CD4-positive, alpha-beta T cell treated with Interleukin-15 for 1 hour (primary cell): ENCODE results near the gene FGFR3.

Experiments
- DNase-seq: peaks from one replicate; pipeline ENCODE4 v3.0.0-alpha.2; 2020

The FGFR3 gene

DNA sequence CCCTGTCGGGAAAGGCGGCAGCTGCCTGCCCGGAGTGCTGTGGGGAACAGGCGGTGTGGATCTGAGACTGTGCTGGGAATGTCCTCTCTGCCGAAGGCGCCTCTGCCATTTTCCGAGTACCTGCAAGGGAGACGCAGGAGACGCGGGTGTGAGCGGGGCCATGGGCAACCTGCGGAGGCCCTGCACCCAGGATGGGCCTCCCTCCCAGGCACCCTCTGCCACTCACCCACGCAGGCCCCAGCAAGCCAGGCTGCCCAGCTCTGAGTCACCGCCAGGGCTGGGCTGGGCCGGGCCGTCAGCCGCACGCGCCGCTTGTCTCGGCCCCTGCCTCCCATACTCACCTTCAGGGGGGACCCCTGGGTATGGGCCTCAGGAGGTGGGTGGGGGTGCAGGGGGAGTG is 3.5 kb upstream of the FGFR3 start:
- DNase-seq: no peak

DNA sequence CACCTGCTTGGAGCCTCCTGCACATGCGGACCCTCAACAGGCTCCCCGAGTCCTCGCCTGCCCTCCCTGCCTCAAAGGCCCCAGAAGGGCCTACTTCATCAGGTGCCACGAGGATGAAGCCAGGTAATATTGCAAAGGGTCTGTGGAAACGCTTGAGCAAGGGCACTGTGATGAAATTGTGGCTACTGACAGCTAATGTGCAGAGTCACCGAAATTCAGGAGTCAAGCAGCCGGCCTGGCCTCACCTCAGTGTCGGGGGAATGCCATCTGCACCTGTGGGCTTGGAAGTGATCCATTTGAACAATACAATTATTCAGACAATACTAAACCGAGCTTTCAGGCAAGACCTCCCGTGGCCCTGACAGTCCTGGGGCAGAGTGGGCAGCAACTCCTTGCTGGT is 3.1 kb upstream of the FGFR3 start:
- DNase-seq: no peak

DNA sequence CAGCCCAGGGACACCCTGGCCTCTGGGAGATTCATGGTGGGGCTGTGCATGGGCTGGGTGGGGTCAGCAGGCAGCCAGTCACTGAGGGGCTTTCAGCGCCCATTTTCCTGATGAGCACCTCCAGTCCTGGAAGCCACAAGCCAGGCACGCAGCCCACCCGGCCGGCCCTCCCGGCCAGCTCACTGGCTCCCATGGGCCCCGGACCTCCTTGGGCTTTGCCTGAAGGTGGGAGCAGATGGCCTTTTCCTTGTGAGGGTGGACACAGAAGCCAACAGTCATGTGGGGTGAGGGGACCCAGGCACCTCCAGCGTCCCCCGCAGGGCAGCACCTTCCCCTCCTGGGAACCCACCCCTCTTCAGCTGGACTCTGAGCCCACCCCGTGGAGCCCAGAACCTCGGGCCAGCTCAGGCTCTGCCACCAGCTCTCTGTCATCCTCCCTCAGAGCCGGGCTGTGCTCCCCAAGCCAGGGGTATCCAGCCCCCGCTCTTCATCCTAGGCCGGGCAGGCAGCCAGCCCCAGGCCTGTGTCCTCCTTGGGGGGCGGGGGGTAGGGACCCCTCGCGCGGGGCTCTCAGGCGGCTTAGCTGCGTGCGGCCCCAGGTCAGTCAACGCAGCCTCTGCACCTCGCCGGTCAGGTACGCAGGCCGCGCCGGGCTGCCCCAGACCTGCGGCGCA is 798 bp upstream of the FGFR3 start:
- DNase-seq: no peak

DNA sequence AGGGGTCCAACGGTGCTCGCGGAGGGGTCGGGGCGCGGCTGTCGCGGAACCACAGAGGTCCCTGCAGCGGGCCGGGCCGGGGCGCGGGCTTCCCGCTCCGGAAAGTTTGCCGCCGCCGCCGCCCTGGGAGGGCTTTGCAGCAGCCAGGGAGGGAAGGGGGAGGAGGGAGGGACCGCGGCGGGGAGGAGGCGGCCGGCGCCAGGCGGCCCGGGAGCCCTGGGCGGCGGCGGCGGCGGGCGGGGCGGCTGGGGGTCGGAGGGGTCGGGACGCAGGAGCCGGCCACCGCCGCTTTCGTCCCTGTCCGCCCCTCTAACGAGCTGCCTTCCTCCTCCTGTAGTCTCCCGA is 375 bp downstream of the FGFR3 start:
- peak; percentile 24 for DNase-seq

DNA sequence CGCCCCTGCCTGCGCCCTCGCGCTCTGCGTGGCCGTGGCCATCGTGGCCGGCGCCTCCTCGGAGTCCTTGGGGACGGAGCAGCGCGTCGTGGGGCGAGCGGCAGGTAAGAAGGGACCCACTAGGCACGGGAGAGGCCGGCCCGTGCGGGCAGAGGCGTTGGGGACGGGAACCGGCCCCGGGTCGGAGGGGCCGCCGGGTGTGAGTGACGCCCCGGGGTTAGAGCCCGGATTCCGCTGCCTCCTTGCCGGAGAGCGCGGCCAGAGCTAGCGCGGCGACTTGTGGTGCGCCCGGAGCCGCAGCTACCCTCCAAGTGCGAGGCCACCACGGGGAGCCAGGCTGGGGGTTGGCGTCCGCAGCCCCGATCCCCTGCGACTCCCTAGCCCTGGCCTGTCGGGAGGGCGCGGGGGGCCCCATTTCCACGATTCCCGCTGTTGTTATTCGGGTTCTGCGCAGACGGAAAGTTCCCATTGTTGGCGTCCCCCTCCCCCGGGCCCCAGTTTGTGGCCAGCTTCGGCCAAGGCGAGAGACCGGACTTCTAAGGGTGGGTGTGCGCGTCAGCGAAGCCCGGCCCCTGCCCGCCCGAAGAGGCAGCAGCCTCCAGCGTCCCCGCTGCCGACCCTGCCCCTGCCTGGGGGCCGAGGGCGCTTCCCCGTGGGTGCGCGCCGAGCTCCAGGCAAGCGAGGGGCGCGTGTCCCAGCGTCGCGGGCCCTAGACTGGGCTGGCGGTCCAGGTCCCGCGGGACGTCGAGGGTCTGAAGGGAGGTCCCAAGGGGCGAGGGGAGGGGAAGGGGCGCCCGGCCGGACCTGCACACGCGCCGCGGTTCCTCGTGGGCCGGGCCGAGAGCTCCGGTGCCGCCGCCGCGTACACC is 1.1 kb downstream of the FGFR3 start:
- no peak for DNase-seq

DNA sequence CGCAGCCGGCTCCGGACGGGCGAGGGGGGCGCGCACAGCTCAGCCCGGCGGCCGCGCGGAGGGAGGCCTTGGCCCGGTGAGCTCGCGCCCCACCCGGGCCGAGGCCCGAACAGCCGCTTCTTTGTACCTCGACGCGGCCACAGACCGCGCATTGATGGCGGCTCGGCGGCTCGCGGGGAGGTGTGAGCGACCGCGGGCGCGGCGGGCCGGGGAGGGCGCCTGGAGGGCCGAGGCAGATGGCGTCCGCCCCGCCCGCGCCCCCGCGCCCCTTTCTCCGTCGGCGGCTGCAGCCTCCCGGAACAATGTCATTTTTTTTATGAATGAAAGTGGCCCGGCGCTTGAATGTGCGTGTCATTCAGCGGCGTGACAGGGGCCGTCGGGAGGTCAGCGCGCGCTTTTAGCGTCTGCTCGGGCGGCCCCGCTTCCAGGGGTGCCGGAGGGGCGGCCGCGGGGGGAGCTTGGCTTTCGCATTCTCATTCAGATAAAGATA is 1.8 kb downstream of the FGFR3 start:
- DNase-seq: no peak

DNA sequence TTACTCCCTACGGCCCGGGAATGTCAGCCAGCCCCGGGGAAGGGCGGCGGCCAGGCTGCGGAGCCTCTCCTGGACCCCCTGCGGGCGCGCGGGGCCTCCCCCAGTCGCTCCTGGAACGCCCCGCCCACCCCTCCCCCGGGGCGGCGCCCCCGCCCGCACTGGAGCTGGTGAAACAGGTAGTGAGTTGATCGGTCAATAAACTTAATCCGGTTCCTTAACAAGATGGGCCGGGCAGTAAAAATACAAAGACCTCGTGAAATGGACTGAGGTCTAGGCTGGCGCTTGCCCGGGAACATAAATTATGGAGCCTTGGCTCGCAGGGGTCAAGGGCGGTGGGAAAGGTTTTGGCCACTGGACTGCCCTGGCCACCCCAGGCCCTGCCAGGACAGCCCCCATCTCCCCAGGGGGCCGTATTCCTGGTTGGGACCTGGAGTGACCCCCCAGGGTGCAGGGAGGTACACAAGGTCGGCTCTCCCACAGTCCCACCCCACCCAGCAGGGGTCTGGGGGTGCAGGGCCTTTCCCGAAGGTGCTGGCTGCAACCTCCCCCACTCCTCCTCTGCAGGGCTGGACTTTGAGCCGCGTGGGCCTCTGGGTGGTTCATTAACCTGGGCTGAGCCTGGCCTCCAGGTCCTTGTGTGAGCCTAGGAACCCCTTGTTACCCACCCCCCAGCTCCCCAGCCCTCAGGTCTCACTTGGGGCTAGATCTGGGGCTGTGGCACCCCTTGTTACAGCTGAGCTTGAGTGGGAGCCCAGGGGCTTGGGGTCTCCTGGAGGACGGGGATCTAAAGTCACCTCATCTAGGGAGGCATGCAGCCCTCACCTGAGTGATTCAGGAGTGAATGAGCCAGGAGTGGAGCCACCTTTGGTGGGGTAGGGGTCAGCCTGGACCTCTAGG is 2.5 kb downstream of the FGFR3 start:
- DNase-seq: no peak

DNA sequence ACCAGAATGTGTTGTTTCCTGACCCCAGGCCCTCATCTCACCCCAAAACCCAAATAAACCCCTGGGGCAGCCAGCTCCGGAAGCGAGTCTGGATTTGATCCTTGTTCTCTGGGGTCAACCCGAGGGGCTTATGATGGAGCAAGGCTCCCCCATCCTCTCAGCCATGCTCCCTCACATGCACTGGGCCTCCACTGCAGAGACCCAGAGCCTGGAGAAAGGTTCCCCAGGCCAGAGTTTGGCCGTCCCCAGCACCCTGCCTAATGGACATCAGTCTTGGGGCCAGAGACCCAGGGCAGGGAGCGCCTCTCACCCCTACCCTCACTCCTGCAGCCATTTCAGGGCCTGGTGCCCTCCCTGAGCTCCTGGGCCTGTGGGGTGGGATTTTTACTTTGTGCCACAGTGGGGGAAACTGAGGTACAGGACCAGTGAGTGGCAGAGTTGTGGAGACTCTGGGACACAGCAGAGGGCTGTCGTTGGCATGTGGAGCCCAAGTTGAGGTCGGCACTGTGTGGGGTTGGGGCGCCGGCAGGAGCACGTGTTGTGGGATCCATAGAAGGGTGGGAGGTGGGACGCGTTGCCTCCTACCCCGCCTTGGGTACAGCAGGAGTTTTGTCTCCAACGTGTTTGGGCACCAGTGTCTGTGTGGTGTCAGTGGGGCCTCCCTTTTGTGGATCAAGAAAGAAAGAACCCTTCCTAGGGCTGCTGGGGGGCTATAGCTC is 3.6 kb downstream of the FGFR3 start:
- no peak for DNase-seq

DNA sequence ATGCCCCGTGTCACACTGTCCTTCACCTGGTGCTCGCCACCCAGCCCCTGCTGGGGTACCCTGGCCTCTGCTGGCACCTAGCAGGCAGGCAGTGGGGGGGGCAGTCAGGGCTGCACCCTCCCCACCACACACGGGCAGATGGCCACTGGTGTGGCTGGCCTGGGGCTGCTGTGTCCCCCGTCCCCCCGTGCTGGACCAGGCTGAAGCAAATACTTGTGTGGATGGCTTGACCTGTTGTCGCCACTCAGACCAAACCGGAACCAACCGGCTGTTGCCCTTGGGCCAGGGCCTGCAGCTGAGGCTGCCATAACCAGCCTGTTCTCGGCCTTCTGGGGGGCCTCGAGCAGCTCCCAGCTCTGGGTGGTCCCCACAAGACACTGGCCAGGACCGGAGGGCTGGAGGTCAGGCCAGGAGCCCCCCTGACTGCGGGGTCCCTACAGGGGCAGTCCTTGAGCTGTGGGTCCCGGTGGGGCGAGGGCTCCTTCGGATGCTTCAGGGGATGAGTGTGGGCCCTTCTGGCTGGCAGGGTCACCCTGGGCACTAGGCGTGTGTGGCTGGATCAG is 4.3 kb downstream of the FGFR3 start:
- no peak for DNase-seq

DNA sequence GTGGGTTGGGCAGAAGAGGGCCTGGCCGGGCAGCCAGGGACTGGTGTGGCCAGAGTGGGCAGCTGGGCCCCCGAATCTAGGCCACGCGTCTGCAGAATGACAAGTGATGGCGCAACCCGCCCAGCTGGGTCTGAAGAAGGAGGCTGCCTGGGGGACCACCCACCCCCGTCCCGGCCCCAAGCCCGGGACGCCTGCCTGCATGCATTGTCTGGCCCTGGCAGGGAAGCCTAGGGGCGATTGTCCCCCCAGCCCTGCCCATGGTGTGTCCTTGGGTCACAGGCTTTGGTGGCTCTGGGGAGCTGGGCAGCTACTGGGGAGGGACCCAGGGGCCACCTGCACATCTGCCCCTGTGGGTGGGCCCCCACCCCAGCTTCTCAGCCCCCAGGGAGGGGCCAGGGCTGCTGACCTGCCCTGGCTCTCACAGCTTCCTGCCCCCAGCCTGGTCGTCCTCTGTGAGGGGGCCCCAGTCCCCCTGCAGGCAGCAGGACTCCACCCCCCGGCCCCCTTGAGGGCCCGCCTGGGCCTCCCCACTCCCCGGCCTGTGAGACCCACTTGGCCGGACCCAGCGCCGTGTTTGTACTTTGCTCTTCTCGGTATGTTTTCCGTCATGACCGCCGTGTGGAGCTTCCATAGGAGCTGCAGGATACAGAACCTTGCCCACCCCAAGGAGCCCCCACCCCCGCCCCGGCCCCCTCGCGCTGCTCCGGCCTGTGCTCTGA is 4.9 kb downstream of the FGFR3 start:
- no peak for DNase-seq

DNA sequence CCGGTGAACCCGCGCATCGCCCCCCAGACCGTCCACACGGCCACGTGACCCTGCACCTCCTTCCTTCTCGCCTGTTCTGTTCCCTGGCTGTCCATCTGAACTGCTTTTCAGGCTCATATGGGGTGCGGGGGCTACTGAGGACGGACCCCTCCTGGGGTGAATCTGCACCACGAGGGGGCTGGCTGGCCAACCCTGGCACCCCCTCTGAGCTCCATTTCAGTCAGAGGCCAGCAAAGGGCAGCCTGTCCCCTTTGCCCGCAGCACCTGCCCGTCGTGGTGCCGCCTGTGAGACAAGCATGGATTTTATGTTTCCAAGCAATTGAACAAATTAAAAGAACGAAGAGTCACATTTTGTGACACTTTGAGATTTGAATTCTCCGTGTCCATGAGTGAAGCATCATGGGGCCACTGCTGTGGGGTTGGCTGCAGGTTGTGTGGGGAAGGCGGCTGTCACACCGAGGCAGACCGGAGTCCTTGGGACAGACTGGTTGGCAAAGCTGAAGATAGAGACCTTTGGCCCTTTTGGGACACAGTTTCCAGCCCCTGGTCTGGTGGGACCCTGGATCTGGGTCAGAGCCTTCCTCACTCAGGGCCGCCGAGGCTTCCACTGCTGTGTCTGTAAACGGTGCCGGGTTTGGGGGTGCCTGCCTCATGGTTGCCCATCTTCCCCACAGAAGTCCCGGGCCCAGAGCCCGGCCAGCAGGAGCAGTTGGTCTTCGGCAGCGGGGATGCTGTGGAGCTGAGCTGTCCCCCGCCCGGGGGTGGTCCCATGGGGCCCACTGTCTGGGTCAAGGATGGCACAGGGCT is 5.7 kb downstream of the FGFR3 start:
- DNase-seq: no peak

DNA sequence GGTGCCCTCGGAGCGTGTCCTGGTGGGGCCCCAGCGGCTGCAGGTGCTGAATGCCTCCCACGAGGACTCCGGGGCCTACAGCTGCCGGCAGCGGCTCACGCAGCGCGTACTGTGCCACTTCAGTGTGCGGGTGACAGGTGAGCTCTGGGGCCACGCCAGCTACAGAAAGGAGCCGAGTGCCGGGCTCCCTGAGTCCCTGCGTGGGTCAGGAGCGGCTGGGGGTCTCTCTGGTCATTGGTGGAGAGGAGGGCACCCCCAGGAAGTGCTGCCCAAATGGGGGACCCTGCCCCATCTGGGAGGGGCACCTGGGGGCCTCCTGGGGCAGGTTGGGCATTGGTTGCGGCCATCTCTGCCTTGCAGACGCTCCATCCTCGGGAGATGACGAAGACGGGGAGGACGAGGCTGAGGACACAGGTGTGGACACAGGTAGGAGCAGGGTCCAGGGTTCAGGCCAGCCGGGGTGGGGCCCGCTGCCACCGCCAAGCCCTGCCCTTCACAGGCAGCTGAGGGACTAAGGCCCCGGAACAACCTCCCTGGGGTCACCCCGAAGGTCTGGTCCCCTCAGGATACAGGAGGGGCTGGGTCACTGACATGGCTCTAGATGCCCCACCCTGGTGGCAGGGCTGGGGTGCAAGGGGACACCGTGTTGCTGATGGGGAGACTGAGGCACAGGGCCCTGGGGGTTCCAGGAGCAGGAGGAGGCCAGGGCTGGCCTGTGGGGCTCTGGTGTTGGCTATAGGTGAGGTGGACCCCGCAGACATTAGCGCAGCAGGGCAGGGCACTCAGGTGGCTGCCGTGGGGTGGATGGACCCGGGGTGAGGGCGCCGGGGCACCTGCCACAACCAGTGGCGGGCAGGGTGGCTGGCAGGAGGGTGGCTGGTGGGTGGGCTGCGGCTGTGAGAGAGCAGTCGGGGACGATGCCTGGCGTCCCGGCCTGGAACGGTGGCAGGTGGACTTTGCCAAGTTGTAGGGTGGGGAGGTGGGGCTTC is 6.6 kb downstream of the FGFR3 start:
- DNase-seq: no peak

DNA sequence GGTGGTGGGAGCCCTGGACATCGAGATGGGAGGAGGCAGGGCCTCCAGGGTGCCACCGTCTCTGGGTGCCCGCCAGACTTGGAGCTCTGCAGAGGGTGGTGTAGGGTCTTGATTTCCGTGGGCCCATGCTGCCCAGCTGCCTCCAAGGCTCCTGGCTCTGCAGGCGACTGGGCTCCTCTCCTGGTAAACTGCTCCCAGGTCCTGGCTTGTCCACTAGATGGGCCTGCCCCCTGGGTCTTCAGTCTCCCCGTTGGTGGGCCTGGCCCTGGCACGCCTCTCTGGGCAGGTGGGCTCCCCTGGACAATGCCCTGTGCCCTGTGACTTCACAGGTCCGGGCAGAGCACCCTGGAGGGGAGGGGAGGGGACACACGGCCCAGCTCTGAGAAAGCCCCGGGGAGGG is 7.7 kb downstream of the FGFR3 start:
- no peak for DNase-seq

DNA sequence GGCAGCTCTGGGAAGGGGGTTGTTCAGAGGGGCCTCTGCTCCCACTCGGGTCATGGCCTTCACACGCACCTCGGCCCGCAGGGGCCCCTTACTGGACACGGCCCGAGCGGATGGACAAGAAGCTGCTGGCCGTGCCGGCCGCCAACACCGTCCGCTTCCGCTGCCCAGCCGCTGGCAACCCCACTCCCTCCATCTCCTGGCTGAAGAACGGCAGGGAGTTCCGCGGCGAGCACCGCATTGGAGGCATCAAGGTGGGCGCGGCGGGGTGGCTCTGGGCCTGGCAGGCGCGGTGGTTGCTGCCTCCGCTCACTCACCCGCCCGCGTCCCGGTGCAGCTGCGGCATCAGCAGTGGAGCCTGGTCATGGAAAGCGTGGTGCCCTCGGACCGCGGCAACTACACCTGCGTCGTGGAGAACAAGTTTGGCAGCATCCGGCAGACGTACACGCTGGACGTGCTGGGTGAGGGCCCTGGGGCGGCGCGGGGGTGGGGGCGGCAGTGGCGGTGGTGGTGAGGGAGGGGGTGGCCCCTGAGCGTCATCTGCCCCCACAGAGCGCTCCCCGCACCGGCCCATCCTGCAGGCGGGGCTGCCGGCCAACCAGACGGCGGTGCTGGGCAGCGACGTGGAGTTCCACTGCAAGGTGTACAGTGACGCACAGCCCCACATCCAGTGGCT is 8.3 kb downstream of the FGFR3 start:
- no peak for DNase-seq

DNA sequence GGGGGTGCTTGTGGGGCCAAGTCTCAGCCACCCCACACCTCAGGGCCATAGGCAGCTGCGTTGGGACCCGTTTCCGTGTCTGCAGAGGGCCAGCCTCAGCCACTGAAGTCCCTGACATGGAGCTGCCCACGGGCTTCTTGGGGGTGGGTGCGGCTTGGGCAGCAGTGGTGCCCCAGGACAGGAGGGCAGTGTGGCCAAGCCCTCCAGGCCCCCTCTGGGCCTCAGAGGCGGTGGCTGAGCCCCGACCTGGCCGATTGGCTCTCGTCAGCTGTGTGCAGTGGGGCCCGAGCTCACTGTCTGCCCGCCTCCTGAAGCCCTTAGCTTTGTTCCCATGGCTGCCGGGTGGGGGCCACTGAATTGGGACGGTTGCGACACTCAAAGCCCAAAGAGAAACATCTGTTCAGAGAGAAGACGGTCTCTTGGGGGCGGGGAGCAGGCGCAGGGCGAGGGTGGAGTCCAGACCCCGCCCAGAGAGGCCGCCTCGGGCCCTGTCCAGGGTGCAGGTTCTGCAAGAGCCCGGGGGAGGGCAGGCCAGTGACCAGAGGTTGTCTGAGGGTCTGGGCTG is 9.1 kb downstream of the FGFR3 start:
- DNase-seq: no peak

DNA sequence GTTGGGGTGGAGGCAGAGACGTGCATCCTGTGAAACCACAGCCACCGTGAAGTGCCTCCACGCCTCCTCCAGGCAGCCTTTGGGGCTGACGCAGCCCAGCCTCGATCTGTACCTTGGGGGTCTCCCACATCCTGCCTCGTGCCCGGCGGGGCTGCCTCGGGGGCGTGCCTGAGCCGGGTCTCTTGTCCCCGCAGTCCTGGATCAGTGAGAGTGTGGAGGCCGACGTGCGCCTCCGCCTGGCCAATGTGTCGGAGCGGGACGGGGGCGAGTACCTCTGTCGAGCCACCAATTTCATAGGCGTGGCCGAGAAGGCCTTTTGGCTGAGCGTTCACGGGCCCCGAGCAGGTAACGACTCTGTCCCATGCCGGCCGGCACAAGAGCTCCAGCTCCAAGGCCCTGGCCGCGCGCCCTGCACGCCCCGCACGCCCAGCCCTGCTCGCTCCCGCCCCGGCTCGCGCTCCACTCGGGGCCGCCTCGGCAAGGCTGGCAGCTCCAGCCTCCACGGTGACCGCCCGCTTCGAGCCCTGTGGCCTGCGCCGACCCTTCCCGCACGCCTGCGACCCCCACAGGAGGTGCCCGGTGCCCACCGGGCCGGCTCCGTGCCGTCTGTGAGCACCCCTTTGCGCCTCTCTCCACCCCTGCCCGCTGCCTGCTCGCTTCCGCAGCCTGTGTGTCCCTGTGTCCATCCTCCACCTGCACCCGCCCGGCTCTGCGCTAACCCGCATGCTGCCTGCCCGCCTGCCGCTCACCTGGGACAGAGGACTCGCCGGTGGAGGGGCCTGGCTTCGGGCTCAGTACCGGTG is 9.8 kb downstream of the FGFR3 start:
- DNase-seq: no peak

DNA sequence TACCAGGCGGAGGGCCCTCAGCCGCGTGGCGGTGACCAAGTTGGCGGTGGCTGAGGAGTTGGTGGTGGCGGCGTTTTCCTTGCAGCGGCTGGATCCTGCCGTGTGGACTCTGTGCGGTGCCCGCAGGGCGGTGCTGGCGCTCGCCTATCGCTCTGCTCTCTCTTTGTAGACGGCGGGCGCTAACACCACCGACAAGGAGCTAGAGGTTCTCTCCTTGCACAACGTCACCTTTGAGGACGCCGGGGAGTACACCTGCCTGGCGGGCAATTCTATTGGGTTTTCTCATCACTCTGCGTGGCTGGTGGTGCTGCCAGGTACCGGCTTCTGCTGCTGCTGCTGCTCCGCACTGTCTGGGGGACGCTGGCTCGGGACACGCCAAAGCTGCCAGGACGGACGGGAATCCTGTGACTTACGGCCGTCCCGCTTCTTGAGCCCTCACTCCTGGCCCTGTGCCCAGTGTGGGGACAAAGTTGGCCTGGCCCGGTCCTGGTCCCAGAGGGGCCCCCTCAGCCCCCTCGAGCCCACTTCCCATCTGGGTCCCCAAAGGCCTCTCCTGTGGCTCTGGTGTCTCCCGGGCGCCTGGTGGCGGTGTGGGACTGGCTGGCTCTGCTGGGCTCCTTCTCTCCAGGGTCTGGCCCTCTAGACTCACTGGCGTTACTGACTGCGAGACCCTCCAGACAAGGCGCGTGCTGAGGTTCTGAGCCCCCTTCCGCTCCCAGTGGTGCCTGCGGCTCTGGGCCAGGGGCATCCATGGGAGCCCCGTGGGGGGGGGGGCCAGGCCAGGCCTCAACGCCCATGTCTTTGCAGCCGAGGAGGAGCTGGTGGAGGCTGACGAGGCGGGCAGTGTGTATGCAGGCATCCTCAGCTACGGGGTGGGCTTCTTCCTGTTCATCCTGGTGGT is 10.7 kb downstream of the FGFR3 start:
- no peak for DNase-seq
